ENCODE data around the gene PAQR3.

The PAQR3 gene

GRCh38 chr4:78962597-78963115, 23.4 kb upstream of the PAQR3 start:
- in situ Hi-C loops (cut with HindIII; ENCODE audit: low sequenced_read_pairs) = loop anchor here (25.0 kb wide), 1 partner anchor 1375 kb away; the partner anchor contains the start of gene CFAP299
- no peak for TF ChIP-seq CTCF (IDR thresholded peaks at IDR 0.05; ENCODE audit: low read depth, low read length, missing control alignments)
- no peak for DNase-seq (ENCODE audit: low read depth)
- no peak overlapping the region for H3K4me3 ChIP-seq (ENCODE audit: low read depth, low read length)

- no peak overlapping the region for H3K4me3 ChIP-seq (ENCODE audit: low read depth, low read length)
- in situ Hi-C loops (cut with HindIII; ENCODE audit: low sequenced_read_pairs) = loop anchor here (25.0 kb wide), 1 partner anchor 1376 kb away; the partner anchor contains the start of gene CFAP299
- TF ChIP-seq CTCF (IDR thresholded peaks at IDR 0.05; ENCODE audit: low read depth, low read length, missing control alignments) = no peak
- no peak for DNase-seq (ENCODE audit: low read depth)
Observed at GRCh38 chr4:78960926-78961325, 21.7 kb upstream of the PAQR3 start.

GRCh38 chr4:78956975-78957374, 17.7 kb upstream of the PAQR3 start:
- DNase-seq (ENCODE audit: low read depth) = no peak
- TF ChIP-seq CTCF (IDR thresholded peaks at IDR 0.05; ENCODE audit: low read depth, low read length, missing control alignments) = no peak
- H3K4me3 ChIP-seq (ENCODE audit: low read depth, low read length) = no peak overlapping the region
- in situ Hi-C loops (cut with HindIII; ENCODE audit: low sequenced_read_pairs) = loop anchor here (25.0 kb wide), 1 partner anchor 1380 kb away; the partner anchor contains the start of gene CFAP299

GRCh38 chr4:78953769-78954666, 14.8 kb upstream of the PAQR3 start:
- peak; percentile 65 for TF ChIP-seq CTCF (IDR thresholded peaks at IDR 0.05; ENCODE audit: low read depth, low read length, missing control alignments)
- no peak for DNase-seq (ENCODE audit: low read depth)
- no peak overlapping the region for H3K4me3 ChIP-seq (ENCODE audit: low read depth, low read length)
- in situ Hi-C loops (cut with HindIII; ENCODE audit: low sequenced_read_pairs) = loop anchor here (25.0 kb wide), 1 partner anchor 1383 kb away; the partner anchor contains the start of gene CFAP299

GRCh38 chr4:78953231-78953630, 14.0 kb upstream of the PAQR3 start:
- no peak for DNase-seq (ENCODE audit: low read depth)
- no peak overlapping the region for H3K4me3 ChIP-seq (ENCODE audit: low read depth, low read length)
- no peak for TF ChIP-seq CTCF (IDR thresholded peaks at IDR 0.05; ENCODE audit: low read depth, low read length, missing control alignments)
- in situ Hi-C loops (cut with HindIII; ENCODE audit: low sequenced_read_pairs) = loop anchor here (25.0 kb wide), 1 partner anchor 1384 kb away; the partner anchor contains the start of gene CFAP299

GRCh38 chr4:78951862-78952472, 12.7 kb upstream of the PAQR3 start:
- peak; percentile 68 for TF ChIP-seq CTCF (IDR thresholded peaks at IDR 0.05; ENCODE audit: low read depth, low read length, missing control alignments)
- H3K4me3 ChIP-seq (ENCODE audit: low read depth, low read length) = no peak overlapping the region
- peak; percentile 28 for DNase-seq (ENCODE audit: low read depth)
- in situ Hi-C loops (cut with HindIII; ENCODE audit: low sequenced_read_pairs) = loop anchor here (25.0 kb wide), 1 partner anchor 1385 kb away; the partner anchor contains the start of gene CFAP299
